HG03442 (cell line): ENCODE results near the gene ENTREP1.

ENCODE experiments used
- ATAC-seq: cut with Tn5 transposase; IDR thresholded peaks from one replicate; pipeline ENCODE4 v1.9.1; 2021; ENCODE audit warnings: mild to moderate bottlenecking, moderate library complexity; ENCODE audit not compliant: unreplicated experiment

ENTREP1 gene

DNA sequence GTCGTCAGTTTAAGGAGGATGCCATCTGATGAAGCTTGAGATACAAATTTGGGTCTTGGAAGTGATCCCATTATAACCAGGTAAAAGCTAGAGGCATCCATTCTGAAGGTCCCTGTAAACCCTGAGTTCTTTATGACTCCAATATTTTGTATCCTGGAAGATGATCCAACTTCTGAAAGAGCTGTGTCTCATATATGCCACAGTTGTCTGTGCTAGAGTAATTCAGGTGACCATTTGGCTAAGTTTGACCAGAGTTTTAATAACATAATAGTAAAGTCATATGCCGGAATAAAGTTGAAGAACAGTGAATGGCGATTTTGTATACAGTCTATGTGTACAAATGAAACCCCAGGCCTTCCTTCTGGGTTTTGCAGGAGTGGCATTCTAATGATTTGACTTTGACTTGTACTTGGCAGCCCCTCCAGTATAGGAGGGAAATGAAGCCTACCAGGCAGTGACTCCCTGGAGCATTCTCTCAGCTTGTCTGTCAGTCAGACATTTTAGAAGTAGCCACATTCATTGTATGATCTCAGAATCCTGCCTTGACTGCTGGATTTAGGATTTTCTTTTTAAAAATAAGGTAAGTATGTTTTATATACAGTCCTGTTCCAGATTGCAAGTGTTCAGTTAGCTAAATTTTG, 39.6 kb downstream of the ENTREP1 start:
- no peak for ATAC-seq

DNA sequence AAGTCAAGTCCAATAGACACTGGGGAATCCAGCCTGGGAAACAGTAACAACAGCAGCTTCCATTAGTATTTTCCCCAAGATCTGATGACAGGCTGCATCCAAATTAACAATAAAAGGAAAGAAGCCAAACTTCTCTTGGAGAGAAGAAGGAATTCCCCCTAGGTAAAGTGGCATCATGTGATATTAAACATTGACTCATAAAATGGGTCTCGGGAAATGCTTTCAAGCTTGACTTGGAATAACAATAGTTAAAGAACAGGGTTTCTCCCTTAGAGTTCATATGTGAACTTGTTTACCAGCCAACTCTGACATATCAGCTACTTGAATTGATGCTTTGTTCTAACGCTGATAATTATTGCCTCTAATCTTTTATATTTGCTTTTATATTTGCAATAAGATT, 45.4 kb downstream of the ENTREP1 start:
- no peak for ATAC-seq

DNA sequence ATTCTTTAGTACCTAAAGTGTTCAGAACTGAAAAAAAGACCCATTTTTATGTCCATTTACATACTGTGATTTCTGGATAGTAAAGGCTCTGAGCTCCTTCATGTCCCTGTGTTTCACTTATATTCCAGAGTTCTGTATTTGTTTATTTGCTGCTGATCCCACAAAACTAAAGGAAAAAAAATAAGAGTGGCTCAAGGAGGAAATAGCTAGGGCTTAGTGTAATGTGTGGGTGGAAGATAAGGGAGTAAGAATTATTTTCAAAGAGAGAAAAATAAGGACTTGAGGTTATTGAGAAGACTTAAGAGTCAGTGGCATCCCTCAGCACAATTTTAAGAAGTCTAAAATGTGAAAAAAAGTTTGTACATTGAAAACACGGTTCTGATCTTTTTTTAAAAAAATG, 46.0 kb downstream of the ENTREP1 start:
- ATAC-seq, result no peak

GRCh38 chr9:69376651-69377050, 51.6 kb downstream of the ENTREP1 start:
- no peak for ATAC-seq

- ATAC-seq, result no peak
These were observed 52.3 kb downstream of the ENTREP1 start for GRCh38 chr9:69377291-69377690.

- no peak for ATAC-seq
These were observed 53.0 kb downstream of the ENTREP1 start for GRCh38 chr9:69377981-69378380.

DNA sequence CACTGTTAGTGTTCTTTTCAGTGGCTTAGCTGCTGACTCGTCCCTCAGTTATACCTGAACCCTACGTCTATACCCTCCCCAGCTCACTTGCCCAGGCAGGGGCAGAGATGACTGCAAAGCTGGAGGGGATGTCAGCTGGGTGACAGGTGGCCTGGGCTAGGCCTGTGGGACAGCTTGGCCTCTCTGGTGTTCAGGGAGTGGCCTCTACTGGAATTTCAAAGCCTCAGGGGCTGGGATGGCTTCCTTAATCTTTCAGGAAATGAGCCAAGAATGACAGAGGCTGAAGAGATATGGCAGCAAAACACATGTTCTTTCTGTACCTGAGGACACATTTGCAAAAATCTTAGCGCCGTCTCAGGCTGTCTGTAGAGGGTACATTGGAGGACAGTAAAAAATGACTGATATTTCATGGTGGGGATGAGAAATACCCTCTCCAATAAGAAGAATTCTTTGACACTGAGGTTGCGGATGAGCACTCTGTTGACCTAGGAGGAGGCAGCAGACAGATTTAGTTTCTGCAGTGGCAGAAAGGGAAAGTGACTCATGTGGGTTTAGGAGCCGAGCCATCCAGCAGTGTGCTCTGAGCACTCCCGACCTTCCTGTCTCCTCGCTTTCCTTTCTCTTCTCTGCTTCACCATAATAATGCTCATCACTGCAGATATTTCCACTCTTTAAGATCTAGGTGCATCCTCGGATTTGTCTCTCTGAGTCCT, 54.4 kb downstream of the ENTREP1 start:
- ATAC-seq, result no peak

DNA sequence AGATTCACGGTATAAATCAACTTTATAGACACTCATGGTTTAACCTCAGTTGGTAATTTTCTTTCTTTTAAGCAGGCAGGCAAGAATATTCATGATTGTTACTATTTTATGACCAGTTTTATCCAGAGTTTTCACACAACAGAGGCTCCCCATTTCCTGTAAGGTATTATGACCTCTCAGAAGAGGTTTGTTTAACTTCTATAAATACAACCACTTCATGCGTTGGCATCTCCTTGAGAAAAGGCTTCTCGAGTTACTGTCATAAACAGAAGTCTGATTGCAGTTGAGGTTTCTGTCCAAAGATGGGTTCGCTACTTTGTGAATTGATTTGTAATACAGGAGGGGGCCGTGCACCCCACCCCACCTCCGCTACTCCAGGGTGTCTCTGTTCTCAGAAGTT, 55.3 kb downstream of the ENTREP1 start:
- ATAC-seq, result no peak

- ATAC-seq, result no peak
These were observed 55.8 kb downstream of the ENTREP1 start for GRCh38 chr9:69380811-69381210.

- ATAC-seq, result no peak
These were observed 57.1 kb downstream of the ENTREP1 start for GRCh38 chr9:69382135-69382534.

DNA sequence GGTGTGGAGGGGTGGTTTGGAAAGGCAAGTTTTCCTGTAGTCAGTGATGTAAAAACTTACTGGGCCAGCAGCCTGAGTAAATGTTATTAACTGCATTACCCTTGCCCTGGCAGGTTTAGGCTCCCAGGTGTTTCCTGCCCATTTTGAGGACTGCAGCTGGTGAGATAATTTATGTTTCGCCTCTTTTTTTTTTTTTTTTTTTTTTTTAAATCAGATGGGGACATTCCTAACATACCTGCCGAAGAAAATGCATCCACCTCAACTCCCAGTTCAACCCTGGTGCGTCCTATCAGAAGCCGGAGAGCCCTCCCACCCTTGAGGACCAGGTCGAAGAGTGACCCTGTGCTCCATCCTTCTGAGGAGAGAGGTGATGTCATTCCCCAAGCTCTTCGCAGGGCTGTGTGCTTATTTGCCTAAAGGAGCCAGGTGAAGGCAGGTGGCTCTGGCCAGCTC, 60.6 kb downstream of the ENTREP1 start:
- ATAC-seq, result no peak

DNA sequence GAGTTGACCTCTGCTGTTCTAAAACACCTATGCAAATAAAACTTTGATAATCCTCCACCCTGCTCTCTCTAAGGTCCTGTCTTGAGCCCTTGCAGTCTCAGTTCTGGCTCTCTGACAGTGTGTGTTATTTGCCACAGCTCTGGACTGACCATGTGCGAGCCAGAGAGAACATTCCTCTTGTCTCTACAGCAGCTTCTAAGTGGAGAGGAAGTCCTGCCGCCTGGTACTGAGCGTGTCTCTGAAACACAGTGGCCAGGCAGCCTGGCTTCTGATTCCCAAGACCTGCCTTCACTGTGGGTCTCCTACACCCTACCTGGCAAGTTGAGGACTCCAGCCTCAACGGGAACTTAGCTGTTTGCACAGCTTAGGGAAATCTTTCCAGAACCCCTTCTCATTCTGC, 61.6 kb downstream of the ENTREP1 start:
- ATAC-seq, result no peak

DNA sequence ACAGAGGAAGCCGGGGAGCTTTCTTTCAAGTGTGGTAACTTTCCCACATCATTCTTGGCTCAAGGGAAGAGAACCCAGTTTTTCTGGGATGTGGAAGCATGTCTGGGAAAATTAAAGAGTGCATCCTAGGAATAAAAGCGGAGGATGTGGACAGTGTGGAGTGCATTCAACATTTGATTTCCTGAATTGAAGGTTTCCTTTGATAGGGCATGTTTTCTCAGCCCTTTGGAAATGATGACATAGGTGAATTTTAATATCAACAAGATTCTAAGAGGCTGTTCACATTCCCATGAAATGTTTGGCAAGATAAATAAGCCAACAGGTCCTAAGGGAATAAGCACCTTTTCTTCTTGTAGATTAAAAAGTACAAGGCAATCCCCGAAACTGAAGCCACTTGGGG, 63.6 kb downstream of the ENTREP1 start:
- no peak for ATAC-seq

DNA sequence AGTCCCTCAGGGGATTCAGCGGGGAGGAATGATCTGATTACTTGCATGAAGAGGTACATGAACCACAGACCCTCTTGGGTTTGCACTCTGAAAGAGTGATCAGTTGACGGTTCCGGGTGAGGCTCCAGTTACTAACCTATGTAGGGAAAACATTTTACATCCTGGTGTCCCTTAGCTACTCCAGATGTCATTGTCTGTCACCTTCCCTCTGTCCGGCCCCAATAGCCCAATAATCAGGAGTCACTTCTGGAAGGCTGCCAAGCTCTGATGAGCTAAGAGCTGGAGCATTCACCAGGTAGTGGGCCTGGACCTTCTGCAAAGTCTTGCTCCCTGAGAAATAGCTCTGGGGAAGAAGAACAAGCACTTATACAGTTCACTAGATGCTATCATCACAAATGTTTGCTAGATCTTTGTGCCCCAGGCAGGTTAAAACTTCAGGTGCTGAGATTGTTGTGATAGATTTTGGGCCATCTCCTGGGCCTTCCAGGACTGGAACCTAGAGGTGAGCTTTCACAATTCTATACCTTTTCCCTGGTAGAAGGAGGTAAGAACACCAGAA, 64.5 kb downstream of the ENTREP1 start:
- no peak for ATAC-seq

DNA sequence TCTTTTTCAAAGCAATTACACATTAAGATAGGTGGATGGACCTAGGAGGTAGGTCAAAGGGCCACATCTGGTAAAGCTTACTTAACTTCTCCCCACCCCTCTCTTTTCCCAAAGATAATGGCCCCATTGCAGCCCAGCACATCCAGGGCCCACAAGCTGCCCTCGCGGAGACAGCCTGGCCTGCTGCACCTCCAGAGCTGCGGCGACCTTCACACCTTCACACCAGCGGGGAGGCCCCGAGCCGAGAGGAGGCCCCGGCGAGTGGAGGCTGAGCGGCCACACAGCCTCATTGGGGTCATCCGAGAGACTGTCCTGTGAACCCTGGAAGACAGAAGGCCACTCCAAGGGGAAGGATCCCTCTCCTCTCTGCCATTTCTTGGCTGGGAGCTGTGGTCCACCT, 66.5 kb downstream of the ENTREP1 start:
- no peak for ATAC-seq

DNA sequence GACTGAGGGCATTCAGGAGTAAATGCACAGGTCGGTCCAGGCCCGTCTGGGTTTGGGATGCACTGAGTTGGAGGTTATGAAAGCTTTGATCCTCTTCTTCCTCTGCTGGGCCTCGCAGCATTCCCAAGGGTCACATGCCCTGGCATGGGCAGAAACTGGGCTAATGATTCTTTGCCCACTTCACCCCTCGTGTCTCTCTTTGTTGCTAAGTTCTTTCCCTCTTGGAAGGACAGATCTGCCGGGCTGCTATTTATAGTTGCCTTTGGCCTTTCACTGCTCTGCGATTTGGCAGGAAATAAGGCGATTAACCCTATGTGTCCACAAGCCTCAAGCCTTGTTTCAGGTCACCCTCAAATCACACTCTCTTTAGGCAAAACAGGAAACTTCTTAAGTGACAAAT, 66.9 kb downstream of the ENTREP1 start:
- no peak for ATAC-seq

GRCh38 chr9:69392826-69393225, 67.8 kb downstream of the ENTREP1 start:
- ATAC-seq, result no peak

- ATAC-seq, result no peak
These were observed 68.4 kb downstream of the ENTREP1 start for GRCh38 chr9:69393425-69393824.

GRCh38 chr9:69395718-69396117, 70.7 kb downstream of the ENTREP1 start:
- ATAC-seq, result no peak

GRCh38 chr9:69396759-69397158, 71.7 kb downstream of the ENTREP1 start:
- no peak for ATAC-seq

DNA sequence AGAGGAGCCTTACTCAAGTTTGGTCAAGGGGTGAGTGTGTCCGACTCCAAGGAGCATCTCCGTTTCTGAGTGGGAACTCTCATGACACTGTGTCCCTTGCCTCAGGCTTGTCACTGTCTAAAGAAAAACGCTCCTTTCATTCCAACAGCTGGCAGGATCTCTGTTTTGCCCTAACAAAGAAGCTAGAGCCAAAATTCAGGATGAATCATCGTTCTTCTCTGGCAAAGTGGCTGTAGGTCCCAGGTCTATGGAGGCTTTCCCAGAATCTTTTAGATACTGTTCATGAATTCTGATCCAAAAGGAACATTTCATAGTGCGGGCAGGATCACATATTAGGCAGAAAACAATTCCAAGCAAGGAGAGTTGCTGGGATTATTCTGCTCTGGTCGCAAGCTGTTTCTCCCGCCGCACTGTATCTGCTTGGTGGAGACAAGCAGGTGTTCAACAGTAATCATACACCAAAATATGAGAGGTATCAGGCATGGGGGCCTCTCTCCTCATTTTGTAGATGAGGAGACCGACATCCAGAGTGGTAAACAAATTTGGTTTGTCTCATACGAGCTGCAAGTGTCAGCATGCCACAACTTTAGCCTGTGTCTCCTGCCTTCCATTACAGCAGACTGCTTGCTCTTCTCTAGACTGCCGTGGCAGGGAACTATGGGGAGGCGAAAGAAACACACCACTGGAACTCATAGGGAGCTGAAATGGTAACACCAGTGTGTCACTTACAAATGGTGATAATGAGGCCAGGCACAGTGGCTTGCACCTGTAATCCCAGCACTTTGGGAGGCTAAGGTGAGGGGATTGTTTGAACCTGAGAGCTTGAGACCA, 72.6 kb downstream of the ENTREP1 start:
- ATAC-seq, result no peak

DNA sequence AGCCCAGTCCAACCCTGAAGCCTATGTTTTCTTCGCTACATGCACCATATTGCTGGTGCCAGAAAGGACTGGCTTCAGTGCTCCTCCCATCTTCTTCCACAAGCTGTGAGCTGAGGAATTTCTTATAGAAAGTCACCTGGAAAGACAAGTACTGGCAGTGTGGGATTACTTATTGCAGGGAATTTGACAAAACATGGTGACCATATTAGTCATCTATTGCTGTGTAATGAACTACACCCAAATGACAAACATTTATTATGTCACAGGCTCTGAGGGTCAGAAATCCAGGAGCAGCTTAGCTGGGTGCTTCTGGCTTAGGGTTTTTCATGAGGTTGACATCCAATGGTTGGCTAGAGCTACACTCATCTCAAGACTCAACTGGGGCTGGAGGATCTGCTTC, 75.5 kb downstream of the ENTREP1 start:
- no peak for ATAC-seq
